HEK293 (cell line): ENCODE data around the gene HEMGN.

ENCODE experiments used
- CTCF ChIP-seq: fragments of 450-650 bp; formaldehyde crosslinking; IDR thresholded peaks from 2 replicates; pipeline ENCODE4 v1.5.1; 2016; ENCODE audit warnings: missing biosample characterization, missing genetic modification characterization
- ZNF639 ChIP-seq: fragments of 450-650 bp; formaldehyde crosslinking; IDR thresholded peaks from 2 replicates; pipeline ENCODE4 v1.5.1; 2016; ENCODE audit warnings: missing biosample characterization, missing genetic modification characterization

- TF ChIP-seq ZNF639 (tag by site-specific recombination) (peak; percentile 98), CTCF (tag by site-specific recombination) (peak; percentile 96)
These were observed 15.8 kb downstream of the HEMGN start, which contains the start of gene TRMO for GRCh38 chr9:97921959-97922724.
